Measurements from ENCODE around the gene ZNF536.

- no peak for TF ChIP-seq CTCF (IDR thresholded peaks at IDR 0.05; ENCODE audit: low read depth, low read length)
- TF ChIP-seq MYC (IDR thresholded peaks at IDR 0.05; ENCODE audit: low read depth, low read length), result no peak
- TF ChIP-seq POLR2A (IDR thresholded peaks at IDR 0.05; ENCODE audit: extremely low read depth, insufficient read length), result no peak
Measured at GRCh38 chr19:30562981-30563380, 190.8 kb downstream of the ZNF536 start.
